ENCODE measurements around the gene EZR. TPM values are rescaled to one million over a fixed set of nuclear protein-coding genes. Genes with fewer than 3 reads are reported as not detected.

EZR gene
- total RNA-seq, 4 donors from 2014 or later: 208 to 339 (median 285) TPM

DNA sequence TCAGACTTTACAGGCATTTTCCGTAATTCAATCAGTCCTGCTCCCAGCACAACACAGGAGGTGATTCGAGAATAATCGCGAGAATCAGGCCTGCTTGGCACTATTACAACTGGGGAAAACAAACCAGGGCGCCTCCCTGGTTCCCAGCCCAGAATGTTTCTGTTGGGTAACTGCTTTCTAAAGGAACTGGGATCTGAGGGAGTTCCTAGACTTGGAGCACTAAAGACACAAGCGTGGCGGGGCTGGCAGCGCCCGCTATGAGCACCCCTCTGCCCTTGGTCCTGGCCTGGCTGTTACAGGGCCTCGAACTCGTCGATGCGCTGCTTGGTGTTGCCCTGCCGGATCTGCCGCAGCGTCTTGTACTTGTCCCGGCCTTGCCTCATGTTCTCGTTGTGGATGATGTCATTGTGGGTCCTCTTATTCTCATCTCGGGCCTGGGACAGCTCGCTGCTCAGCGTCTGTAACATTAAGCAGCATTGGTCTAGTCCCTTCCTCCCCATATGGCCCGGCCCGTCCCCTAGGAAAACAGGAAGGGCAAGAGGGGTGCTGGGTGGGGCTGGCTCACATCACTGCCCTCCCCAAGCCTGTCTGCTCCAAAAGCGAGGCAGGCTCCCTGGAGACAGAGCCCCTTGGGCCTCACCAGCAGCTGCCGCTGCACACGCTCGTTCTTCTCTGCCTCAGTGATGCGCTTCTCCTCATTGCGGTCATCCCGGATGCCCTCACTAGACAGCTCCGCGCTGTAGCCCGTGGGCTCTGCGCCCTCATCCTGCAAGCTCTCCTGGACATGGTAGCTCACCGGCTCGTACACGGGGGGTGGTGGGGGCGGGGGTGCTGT lies 52.3 kb downstream of the EZR start:
- DNase-seq: no peak
- no peak overlapping the region for H3K27ac ChIP-seq
- WGBS, 2 donors: 89 to 93% methylated on average over 16 to 26 of the region's 38 CpGs
- no peak overlapping the region for H3K4me3 ChIP-seq
- TF ChIP-seq POLR2A (IDR thresholded peaks at IDR 0.05): no peak
- no peaks in the 10 kb centered on the region for H3K27me3 ChIP-seq
- peaks cover 0 to 25% (median 0%) of the 10 kb centered on the region in 3 donors for H3K4me1 ChIP-seq
- peaks cover 67 to 90% (median 72%) of the 10 kb centered on the region in 3 donors for H3K36me3 ChIP-seq
- no peaks in the 10 kb centered on the region for H3K9me3 ChIP-seq
- intact Hi-C loops (cut with DNase I): no loop called here

DNA sequence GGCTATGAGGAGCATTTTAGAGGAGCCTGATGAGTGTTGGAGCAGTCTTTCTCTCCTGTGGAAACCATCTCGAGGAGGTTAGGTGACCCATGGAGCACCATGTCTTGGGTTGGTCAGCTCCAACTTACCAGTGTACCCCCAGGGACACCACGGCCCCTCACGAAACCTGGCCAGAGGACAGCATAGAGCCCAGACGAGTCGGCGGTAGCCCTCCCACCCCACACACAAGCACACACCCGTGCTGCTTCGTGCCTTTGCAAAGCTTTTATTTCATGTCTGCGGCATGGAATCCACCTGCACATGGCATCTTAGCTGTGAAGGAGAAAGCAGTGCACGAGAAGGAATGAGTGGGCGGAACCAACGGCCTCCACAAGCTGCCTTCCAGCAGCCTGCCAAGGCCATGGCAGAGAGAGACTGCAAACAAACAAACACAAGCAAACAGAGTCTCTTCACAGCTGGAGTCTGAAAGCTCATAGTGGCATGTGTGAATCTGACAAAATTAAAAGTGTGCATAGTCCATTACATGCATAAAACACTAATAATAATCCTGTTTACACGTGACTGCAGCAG lies 53.6 kb downstream of the EZR start:
- peaks cover 0 to 16% (median 0%) of the 10 kb centered on the region in 3 donors for H3K4me1 ChIP-seq
- no peak for DNase-seq
- H3K36me3 ChIP-seq: peaks cover 56 to 79% (median 60%) of the 10 kb centered on the region in 3 donors
- no peaks in the 10 kb centered on the region for H3K9me3 ChIP-seq
- TF ChIP-seq POLR2A (IDR thresholded peaks at IDR 0.05): no peak
- TF ChIP-seq, protein P1, sequence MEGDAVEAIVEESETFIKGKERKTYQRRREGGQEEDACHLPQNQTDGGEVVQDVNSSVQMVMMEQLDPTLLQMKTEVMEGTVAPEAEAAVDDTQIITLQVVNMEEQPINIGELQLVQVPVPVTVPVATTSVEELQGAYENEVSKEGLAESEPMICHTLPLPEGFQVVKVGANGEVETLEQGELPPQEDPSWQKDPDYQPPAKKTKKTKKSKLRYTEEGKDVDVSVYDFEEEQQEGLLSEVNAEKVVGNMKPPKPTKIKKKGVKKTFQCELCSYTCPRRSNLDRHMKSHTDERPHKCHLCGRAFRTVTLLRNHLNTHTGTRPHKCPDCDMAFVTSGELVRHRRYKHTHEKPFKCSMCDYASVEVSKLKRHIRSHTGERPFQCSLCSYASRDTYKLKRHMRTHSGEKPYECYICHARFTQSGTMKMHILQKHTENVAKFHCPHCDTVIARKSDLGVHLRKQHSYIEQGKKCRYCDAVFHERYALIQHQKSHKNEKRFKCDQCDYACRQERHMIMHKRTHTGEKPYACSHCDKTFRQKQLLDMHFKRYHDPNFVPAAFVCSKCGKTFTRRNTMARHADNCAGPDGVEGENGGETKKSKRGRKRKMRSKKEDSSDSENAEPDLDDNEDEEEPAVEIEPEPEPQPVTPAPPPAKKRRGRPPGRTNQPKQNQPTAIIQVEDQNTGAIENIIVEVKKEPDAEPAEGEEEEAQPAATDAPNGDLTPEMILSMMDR (IDR thresholded peaks at IDR 0.05): no peak
- 85% methylated on average over 6 to 10 of the region's 13 CpGs for WGBS, 2 donors
- no peak overlapping the region for H3K27ac ChIP-seq
- H3K27me3 ChIP-seq: no peaks in the 10 kb centered on the region
- intact Hi-C loops (cut with DNase I): no loop called here
- no peak overlapping the region for H3K4me3 ChIP-seq

DNA sequence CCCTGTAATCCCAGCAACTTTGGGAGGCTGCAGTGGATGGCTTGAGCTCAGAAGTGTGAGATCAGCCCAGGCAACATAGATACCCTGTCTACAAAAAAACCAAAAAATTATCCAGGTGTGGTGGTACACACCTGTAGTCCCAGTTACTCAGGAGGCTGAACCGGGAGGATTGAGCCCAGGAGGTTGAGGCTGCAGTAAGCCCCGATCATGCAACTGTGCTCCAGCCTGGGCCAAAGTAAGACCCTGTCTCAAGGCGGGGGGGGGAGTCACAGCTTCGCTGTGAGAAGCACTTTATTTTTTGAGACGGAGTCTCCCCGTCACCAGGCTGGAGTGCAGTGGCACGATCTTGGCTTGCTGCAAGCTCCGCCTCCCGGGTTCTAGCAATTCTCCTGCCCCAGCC lies 54.2 kb downstream of the EZR start:
- 98 to 100% methylated on average over 7 to 9 of the region's 9 CpGs for WGBS, 2 donors
- DNase-seq: no peak
- no peak for TF ChIP-seq POLR2A (IDR thresholded peaks at IDR 0.05)
- TF ChIP-seq, protein P1 (IDR thresholded peaks at IDR 0.05): no peak

DNA sequence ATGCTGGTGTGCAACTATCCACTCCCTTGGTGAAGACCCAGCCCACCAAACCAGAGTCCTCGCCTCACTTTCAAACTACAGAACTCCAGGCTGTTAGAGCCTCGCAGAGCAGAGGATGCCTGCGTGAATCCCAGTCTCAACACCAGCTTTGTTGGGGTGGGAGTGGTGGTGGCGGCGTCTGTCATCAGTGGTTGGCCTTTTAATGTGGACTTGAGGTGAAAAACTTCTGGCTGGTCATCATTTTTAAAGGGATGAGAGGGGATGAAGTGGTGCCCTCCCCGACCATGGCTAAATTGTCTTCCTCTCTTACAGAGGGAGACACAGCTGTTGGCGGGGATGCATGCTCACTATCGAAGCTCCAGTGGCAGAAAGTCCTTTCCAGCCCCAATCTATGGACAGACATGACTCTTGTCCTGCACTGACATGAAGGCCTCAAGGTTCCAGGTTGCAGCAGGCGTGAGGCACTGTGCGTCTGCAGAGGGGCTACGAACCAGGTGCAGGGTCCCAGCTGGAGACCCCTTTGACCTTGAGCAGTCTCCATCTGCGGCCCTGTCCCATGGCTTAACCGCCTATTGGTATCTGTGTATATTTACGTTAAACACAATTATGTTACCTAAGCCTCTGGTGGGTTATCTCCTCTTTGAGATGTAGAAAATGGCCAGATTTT lies 54.9 kb downstream of the EZR start:
- intact Hi-C loops (cut with DNase I): no loop called here
- Histone ChIP-seq H3K4me3 (no peak overlapping the region), H3K27me3 (no peaks in the 10 kb centered on the region), H3K4me1 (peaks cover 0 to 28% (median 0%) of the 10 kb centered on the region in 3 donors), H3K27ac (peak overlapping the region in 3 of 4 donors; percentile 47 to 59 (median 58)), H3K9me3 (no peaks in the 10 kb centered on the region), H3K36me3 (peaks cover 44 to 66% (median 47%) of the 10 kb centered on the region in 3 donors)
- TF ChIP-seq, protein P1 (IDR thresholded peaks at IDR 0.05): no peak
- TF ChIP-seq POLR2A (IDR thresholded peaks at IDR 0.05): no peak
- WGBS, 2 donors: 87 to 93% methylated on average over 8 to 14 of the region's 14 CpGs
- DNase-seq: no peak

More for the DNA sequence above, 54.2 kb downstream of the EZR start:
- Histone ChIP-seq H3K27me3 (no peaks in the 10 kb centered on the region), H3K4me1 (peaks cover 0 to 22% (median 0%) of the 10 kb centered on the region in 3 donors), H3K36me3 (peaks cover 50 to 72% (median 53%) of the 10 kb centered on the region in 3 donors), H3K27ac (no peak overlapping the region), H3K4me3 (no peak overlapping the region), H3K9me3 (no peaks in the 10 kb centered on the region)
- intact Hi-C loops (cut with DNase I): no loop called here

DNA sequence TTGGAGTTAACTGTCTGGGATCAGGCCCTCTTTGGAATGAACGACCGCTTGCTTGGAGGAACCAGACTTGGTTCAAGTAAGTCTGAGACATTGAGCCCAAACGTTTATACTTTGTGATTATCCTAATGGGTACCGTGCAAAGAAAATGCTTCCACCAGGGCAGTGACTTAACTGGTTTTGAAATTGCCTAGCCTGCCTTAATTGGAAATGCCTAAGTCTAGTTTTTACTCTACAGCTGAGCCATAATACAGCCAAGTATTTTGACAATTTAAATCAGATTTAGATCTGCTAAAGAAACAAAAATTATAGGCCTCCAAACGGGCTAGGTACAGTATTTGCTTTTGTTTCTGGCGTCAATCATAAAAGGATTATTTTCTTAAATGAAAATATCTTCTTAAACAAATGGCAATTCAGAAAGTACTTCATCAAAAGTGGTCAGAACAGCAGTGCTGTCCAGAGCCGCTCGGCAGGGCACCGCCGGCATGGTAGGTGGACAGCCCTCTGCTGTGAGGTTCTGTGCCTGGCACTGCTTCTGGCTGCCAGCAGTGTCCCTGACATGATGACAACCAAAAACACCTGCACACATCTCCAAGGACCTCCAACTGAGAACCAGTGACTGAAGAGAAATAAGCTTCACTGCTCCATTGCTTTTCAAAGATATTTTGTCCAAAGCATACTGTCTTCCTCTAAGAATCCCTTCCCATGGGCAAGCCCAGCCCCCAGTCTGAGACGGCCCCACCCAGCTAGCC lies 55.6 kb downstream of the EZR start:
- no peak overlapping the region for H3K4me3 ChIP-seq
- H3K4me1 ChIP-seq: peaks cover 0 to 34% (median 0%) of the 10 kb centered on the region in 3 donors
- intact Hi-C loops (cut with DNase I): no loop called here
- WGBS, 2 donors: 59 to 66% methylated on average over 8 to 9 of the region's 11 CpGs
- no peak for DNase-seq
- no peak for TF ChIP-seq POLR2A (IDR thresholded peaks at IDR 0.05)
- TF ChIP-seq, protein P1 (IDR thresholded peaks at IDR 0.05): no peak
- H3K9me3 ChIP-seq: no peaks in the 10 kb centered on the region
- no peaks in the 10 kb centered on the region for H3K27me3 ChIP-seq
- peak overlapping the region in 3 of 4 donors; percentile 47 to 59 (median 58) for H3K27ac ChIP-seq
- H3K36me3 ChIP-seq: peaks cover 37 to 59% (median 40%) of the 10 kb centered on the region in 3 donors

Measured in esophagus squamous epithelium (tissue), 5 donors.